ENCODE data around the gene ALDOB. TPM values are rescaled to one million over a fixed set of nuclear protein-coding genes. Genes with fewer than 3 reads are reported as not detected.

Gene ALDOB
- total and polyA plus RNA-seq, 3 experiments from 2014 or later: not detected

GRCh38 chr9:101398930-101399642 lies 36.5 kb downstream of the ALDOB start:
- ChIA-PET CTCF (interaction anchor here (0.9 to 1.8 kb wide), 3 partner anchors 10 to 130 kb away, joined by 3 to 6 read pairs (median 6); no protein-coding TSS in a partner anchor), POLR2A (interaction anchor here (0.5 to 1.8 kb wide), 5 partner anchors 10 to 171 kb away, joined by 3 to 13 read pairs (median 3); partner anchors contain the start of gene RNF20)
- H3K4me3 ChIP-seq (ENCODE audit: low read length): peak overlapping the region; percentile 93
- Mint-ChIP-seq H3K36me3 (peaks cover 37 to 75% (median 52%) of the 10 kb centered on the region in 3 donors), H3K4me3 (peak overlapping the region; percentile 96 to 100 (median 98)), H3K27me3 (no peaks in the 10 kb centered on the region), H3K27ac (peak overlapping the region; percentile 97 to 100 (median 100)), H3K9me3 (peaks cover 0 to 9% (median 2%) of the 10 kb centered on the region in 5 donors), H3K4me1 (peaks cover 77 to 89% (median 89%) of the 10 kb centered on the region in 3 donors)
- H3K36me3 ChIP-seq (ENCODE audit: insufficient read depth, low read length): peaks cover 31% of the 10 kb centered on the region
- H3K4me1 ChIP-seq (ENCODE audit: insufficient read depth, low read length): peaks cover 51% of the 10 kb centered on the region
- peak overlapping the region; percentile 98 for H3K27ac ChIP-seq (ENCODE audit: low read depth, low read length)
- H3K27me3 ChIP-seq (ENCODE audit: insufficient read depth, low read length, poor library complexity, severe bottlenecking): no peaks in the 10 kb centered on the region
- no peaks in the 10 kb centered on the region for H3K9me3 ChIP-seq (ENCODE audit: low read length)
- peak in 1 of 5 donors; percentile 42 for DNase-seq

GRCh38 chr9:101398068-101398929 lies 37.3 kb downstream of the ALDOB start, which contains the start of the genes MRPL50 and ZNF189:
Gene MRPL50 (minus strand): TSS chr9:101398618. CDS start chr9:101398592, 26 bp downstream.
Gene ZNF189 (plus strand): TSS chr9:101398851. CDS start chr9:101399157, 306 bp downstream.
- Mint-ChIP-seq H3K9me3 (peaks cover 0 to 1% (median 0%) of the 10 kb centered on the region in 5 donors), H3K4me1 (peaks cover 76 to 92% (median 90%) of the 10 kb centered on the region in 3 donors), H3K36me3 (peaks cover 29 to 71% (median 47%) of the 10 kb centered on the region in 3 donors), H3K27ac (peak within 1 kb of the TSS; percentile 97 to 100 (median 100)), H3K27me3 (no peaks in the 10 kb centered on the region), H3K4me3 (peak within 1 kb of the TSS; percentile 96 to 100 (median 98))
- Histone ChIP-seq H3K9me3 (ENCODE audit: low read length) (no peaks in the 10 kb centered on the region), H3K4me3 (ENCODE audit: low read length) (peak within 1 kb of the TSS; percentile 93), H3K27ac (ENCODE audit: low read depth, low read length) (peak within 1 kb of the TSS; percentile 98), H3K36me3 (ENCODE audit: insufficient read depth, low read length) (peaks cover 23% of the 10 kb centered on the region), H3K27me3 (ENCODE audit: insufficient read depth, low read length, poor library complexity, severe bottlenecking) (no peaks in the 10 kb centered on the region), H3K4me1 (ENCODE audit: insufficient read depth, low read length) (peaks cover 51% of the 10 kb centered on the region)
- ChIA-PET CTCF (interaction anchor here (0.9 to 1.8 kb wide), 3 partner anchors 10 to 131 kb away, joined by 3 to 6 read pairs (median 6); no protein-coding TSS in a partner anchor), POLR2A (interaction anchor here (0.5 to 1.8 kb wide), 5 partner anchors 9 to 172 kb away, joined by 3 to 13 read pairs (median 3); partner anchors contain the start of gene RNF20)
- DNase-seq: peak; percentile 93 to 98 (median 96)

DNA sequence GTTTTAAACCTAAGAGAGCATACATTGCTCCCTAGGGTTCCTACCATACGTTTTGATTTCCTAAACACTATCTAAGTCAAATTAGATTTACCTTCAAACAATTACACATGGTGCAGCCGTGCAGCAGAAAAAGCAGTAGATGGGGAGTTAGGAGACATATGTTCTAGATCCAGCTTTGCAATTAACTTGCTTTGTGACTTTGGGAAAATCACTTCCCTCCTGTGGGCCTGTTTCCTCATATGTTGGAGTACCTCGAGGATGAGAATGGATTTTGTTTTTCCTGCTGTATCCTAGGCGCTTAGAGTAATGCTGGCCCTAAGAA lies 37.9 kb downstream of the ALDOB start:
- peak overlapping the region; percentile 93 for H3K4me3 ChIP-seq (ENCODE audit: low read length)
- peak overlapping the region; percentile 98 for H3K27ac ChIP-seq (ENCODE audit: low read depth, low read length)
- H3K9me3 Mint-ChIP-seq: peaks cover 0 to 3% (median 0%) of the 10 kb centered on the region in 5 donors
- H3K4me1 ChIP-seq (ENCODE audit: insufficient read depth, low read length): peaks cover 51% of the 10 kb centered on the region
- H3K36me3 Mint-ChIP-seq: peaks cover 25 to 69% (median 47%) of the 10 kb centered on the region in 3 donors
- no peak for DNase-seq
- H3K4me1 Mint-ChIP-seq: peaks cover 75 to 92% (median 90%) of the 10 kb centered on the region in 3 donors
- H3K27ac Mint-ChIP-seq: peak overlapping the region; percentile 97 to 100 (median 100)
- CTCF ChIA-PET: interaction anchor here (1.8 kb wide), 1 partner anchor 132 kb away, joined by 6 read pairs; no protein-coding TSS in a partner anchor
- H3K4me3 Mint-ChIP-seq: peak overlapping the region; percentile 96 to 100 (median 98)
- no peaks in the 10 kb centered on the region for H3K27me3 Mint-ChIP-seq
- H3K9me3 ChIP-seq (ENCODE audit: low read length): no peaks in the 10 kb centered on the region
- H3K36me3 ChIP-seq (ENCODE audit: insufficient read depth, low read length): peaks cover 17% of the 10 kb centered on the region
- no peaks in the 10 kb centered on the region for H3K27me3 ChIP-seq (ENCODE audit: insufficient read depth, low read length, poor library complexity, severe bottlenecking)
- POLR2A ChIA-PET: interaction anchor here (1.8 kb wide), 1 partner anchor 9 kb away, joined by 4 read pairs; no protein-coding TSS in a partner anchor

DNA sequence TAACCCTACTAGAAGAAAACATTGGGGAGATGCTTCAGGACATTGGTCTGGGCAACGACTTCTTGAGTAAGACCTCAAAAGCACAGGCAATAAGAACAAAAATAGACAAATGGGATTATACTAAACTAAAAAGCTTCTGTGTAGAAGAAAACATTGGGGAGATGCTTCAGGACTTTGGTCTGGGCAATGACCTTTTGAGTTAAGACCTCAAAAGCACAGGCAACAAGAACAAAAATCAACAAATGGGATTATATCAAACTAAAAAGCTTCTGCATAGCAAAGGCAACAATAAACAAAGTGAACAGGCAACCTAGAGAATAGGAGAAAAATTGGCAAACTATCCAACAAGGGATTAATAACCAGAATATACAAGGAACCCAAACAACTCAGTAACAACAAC lies 40.9 kb downstream of the ALDOB start:
- H3K4me1 ChIP-seq (ENCODE audit: insufficient read depth, low read length): peaks cover 33% of the 10 kb centered on the region
- no peaks in the 10 kb centered on the region for H3K27me3 Mint-ChIP-seq
- H3K36me3 ChIP-seq (ENCODE audit: insufficient read depth, low read length): no peaks in the 10 kb centered on the region
- no peak for DNase-seq
- peak overlapping the region in 1 of 8 donors; percentile 26 for H3K27ac Mint-ChIP-seq
- CTCF ChIA-PET: no interaction called here
- peak overlapping the region in 1 of 7 donors; percentile 9 for H3K4me3 Mint-ChIP-seq
- H3K9me3 ChIP-seq (ENCODE audit: low read length): no peaks in the 10 kb centered on the region
- POLR2A ChIA-PET: no interaction called here
- peaks cover 0 to 5% (median 0%) of the 10 kb centered on the region in 5 donors for H3K9me3 Mint-ChIP-seq
- H3K36me3 Mint-ChIP-seq: peaks cover 12 to 63% (median 38%) of the 10 kb centered on the region in 3 donors
- H3K4me1 Mint-ChIP-seq: peaks cover 68 to 90% (median 79%) of the 10 kb centered on the region in 3 donors
- no peak overlapping the region for H3K27ac ChIP-seq (ENCODE audit: low read depth, low read length)
- no peak overlapping the region for H3K4me3 ChIP-seq (ENCODE audit: low read length)
- H3K27me3 ChIP-seq (ENCODE audit: insufficient read depth, low read length, poor library complexity, severe bottlenecking): no peaks in the 10 kb centered on the region

DNA sequence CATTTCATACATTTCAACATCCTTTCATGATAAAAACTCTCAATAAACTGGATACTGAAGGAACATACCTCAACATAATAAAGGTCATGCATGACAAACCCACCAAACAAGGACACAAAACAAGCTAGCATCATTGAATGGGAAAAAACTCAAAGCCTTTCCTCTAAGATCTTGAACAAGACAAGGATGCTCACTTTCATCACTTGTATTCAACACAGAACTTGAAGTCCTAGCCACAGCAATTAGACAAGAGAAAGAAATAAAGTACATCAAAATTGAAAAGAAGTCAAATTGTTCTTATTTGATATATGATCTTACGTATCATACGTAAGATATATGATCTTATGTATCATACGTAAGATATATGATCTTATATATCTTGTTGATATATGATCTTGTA lies 42.4 kb downstream of the ALDOB start:
- H3K27me3 ChIP-seq (ENCODE audit: insufficient read depth, low read length, poor library complexity, severe bottlenecking): no peaks in the 10 kb centered on the region
- Mint-ChIP-seq H3K4me3 (peak overlapping the region in 1 of 7 donors; percentile 10), H3K36me3 (peaks cover 16 to 66% (median 43%) of the 10 kb centered on the region in 3 donors), H3K27ac (peak overlapping the region in 2 of 8 donors; percentile 39), H3K9me3 (peaks cover 0 to 5% (median 0%) of the 10 kb centered on the region in 5 donors), H3K27me3 (no peaks in the 10 kb centered on the region), H3K4me1 (peaks cover 59 to 81% (median 73%) of the 10 kb centered on the region in 3 donors)
- no peak overlapping the region for H3K27ac ChIP-seq (ENCODE audit: low read depth, low read length)
- H3K36me3 ChIP-seq (ENCODE audit: insufficient read depth, low read length): no peaks in the 10 kb centered on the region
- H3K4me3 ChIP-seq (ENCODE audit: low read length): no peak overlapping the region
- H3K9me3 ChIP-seq (ENCODE audit: low read length): no peaks in the 10 kb centered on the region
- peaks cover 27% of the 10 kb centered on the region for H3K4me1 ChIP-seq (ENCODE audit: insufficient read depth, low read length)
- ChIA-PET CTCF (no interaction called here), POLR2A (no interaction called here)
- DNase-seq: no peak

DNA sequence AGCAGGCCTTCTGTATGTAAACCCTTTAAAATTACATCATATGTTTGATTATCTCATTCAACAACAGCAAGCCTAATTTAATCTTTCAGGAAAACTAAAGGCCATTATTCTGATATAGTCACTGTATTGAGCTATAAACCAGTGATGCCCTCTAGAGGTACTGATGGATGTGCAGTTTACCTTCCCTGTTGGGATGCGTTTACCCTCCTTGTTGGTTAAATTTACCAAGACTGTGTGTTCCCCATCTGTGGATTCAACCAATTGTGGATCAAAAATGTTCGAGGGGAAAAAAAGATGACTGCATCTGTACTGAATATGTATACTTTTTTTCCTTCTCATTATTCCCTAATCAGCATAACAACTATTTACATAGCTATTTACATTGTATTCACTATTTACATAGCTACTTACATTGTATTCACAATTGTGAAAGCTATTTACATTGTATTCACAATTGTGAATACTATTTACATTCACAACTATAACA lies 47.0 kb downstream of the ALDOB start:
- Mint-ChIP-seq H3K27ac (peak overlapping the region in 4 of 8 donors; percentile 63 to 83 (median 76)), H3K4me1 (peaks cover 28 to 40% (median 34%) of the 10 kb centered on the region in 3 donors), H3K9me3 (peaks cover 4 to 14% (median 9%) of the 10 kb centered on the region in 5 donors), H3K27me3 (no peaks in the 10 kb centered on the region), H3K4me3 (no peak overlapping the region), H3K36me3 (peaks cover 12 to 53% (median 38%) of the 10 kb centered on the region in 3 donors)
- ChIA-PET CTCF (interaction anchor here (1.0 to 2.7 kb wide), 4 partner anchors 10 to 77 kb away, joined by 3 to 6 read pairs (median 3); partner anchors contain the start of genes MRPL50 and ZNF189), POLR2A (interaction anchor here (0.8 kb wide), 1 partner anchor 10 kb away, joined by 4 read pairs; the partner anchor contains the start of genes MRPL50 and ZNF189)
- Histone ChIP-seq H3K9me3 (ENCODE audit: low read length) (no peaks in the 10 kb centered on the region), H3K36me3 (ENCODE audit: insufficient read depth, low read length) (no peaks in the 10 kb centered on the region), H3K4me3 (ENCODE audit: low read length) (no peak overlapping the region), H3K4me1 (ENCODE audit: insufficient read depth, low read length) (no peaks in the 10 kb centered on the region), H3K27me3 (ENCODE audit: insufficient read depth, low read length, poor library complexity, severe bottlenecking) (no peaks in the 10 kb centered on the region), H3K27ac (ENCODE audit: low read depth, low read length) (no peak overlapping the region)
- DNase-seq: no peak

- Mint-ChIP-seq H3K4me3 (no peak overlapping the region), H3K36me3 (peaks cover 12 to 49% (median 32%) of the 10 kb centered on the region in 3 donors), H3K9me3 (peaks cover 4 to 12% (median 11%) of the 10 kb centered on the region in 5 donors), H3K27ac (peak overlapping the region in 7 of 8 donors; percentile 45 to 87 (median 72)), H3K27me3 (no peaks in the 10 kb centered on the region), H3K4me1 (peaks cover 25 to 35% (median 28%) of the 10 kb centered on the region in 3 donors)
- Histone ChIP-seq H3K4me3 (ENCODE audit: low read length) (no peak overlapping the region), H3K27ac (ENCODE audit: low read depth, low read length) (no peak overlapping the region), H3K27me3 (ENCODE audit: insufficient read depth, low read length, poor library complexity, severe bottlenecking) (no peaks in the 10 kb centered on the region), H3K36me3 (ENCODE audit: insufficient read depth, low read length) (no peaks in the 10 kb centered on the region), H3K9me3 (ENCODE audit: low read length) (no peaks in the 10 kb centered on the region), H3K4me1 (ENCODE audit: insufficient read depth, low read length) (no peaks in the 10 kb centered on the region)
- peak in 2 of 5 donors; percentile 9 to 18 for DNase-seq
- ChIA-PET CTCF (interaction anchor here (1.0 to 2.7 kb wide), 4 partner anchors 11 to 77 kb away, joined by 3 to 6 read pairs (median 3); partner anchors contain the start of genes MRPL50 and ZNF189), POLR2A (no interaction called here)
Measured at GRCh38 chr9:101387871-101388506, 47.6 kb downstream of the ALDOB start.
